ENCODE results near the gene FRYL. TPM values are rescaled to one million over a fixed set of nuclear protein-coding genes. Genes with fewer than 3 reads are reported as not detected.

Gene FRYL
- total RNA-seq, 6 experiments from 2014 or later, result 15.9 to 27.2 (median 23.3) TPM

DNA sequence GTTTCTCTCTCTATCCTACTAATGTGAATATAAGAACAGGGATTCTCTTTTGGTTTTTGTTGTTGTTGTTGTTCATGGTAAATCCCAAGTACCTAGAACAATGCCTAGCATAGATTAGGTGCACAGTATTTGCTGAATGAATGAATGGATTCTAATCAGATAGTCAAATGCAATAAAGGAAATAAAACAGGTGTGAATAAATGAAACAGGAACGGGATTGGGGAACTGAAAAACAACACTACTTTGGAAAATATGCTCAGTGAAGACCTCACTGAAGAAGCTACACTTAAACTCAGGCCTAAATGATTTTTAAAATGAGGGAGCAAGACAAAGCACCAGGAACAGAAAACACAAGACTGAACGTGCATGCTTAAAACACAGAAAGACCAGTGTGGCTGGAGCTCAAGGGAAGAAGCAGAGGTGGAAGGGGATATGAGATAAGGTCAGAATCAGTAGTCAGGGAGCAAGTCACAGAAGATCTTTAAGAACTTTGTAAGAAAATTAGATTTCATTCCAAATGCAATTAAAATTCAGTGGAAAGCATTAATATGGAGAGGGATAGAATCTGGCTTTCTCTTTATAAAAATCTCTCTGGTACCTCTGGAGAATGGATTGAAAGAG lies 145.3 kb downstream of the FRYL start:
- Histone ChIP-seq H3K9me3 (no peaks in the 10 kb centered on the region), H3K36me3 (no peaks in the 10 kb centered on the region), H3K4me1 (no peaks in the 10 kb centered on the region), H3K27ac (no peak overlapping the region), H3K4me3 (no peak overlapping the region), H3K27me3 (no peaks in the 10 kb centered on the region)
- no peak for ATAC-seq
- intact Hi-C loops (cut with DNase I), result no loop called here
- 69% methylated on average over 2 of the region's 2 CpGs for whole genome bisulfite sequencing (ENCODE audit: insufficient coverage, low coverage, low lambda C conversion rate, missing lambda C conversion rate)
- DNase-seq, result no peak
- TF ChIP-seq CTCF (IDR thresholded peaks at IDR 0.05), result no peak
- no peak for TF ChIP-seq POLR2A (IDR thresholded peaks at IDR 0.05)

GRCh38 chr4:48633657-48634056 lies 146.4 kb downstream of the FRYL start:
- no peak overlapping the region for H3K27ac ChIP-seq
- no peaks in the 10 kb centered on the region for H3K9me3 ChIP-seq
- ATAC-seq (no peak), DNase-seq (no peak)
- 100% methylated on average over 1 of the region's 1 CpG for WGBS (ENCODE audit: insufficient coverage, low coverage, low lambda C conversion rate, missing lambda C conversion rate)
- H3K4me1 ChIP-seq, result no peaks in the 10 kb centered on the region
- intact Hi-C loops (cut with DNase I), result no loop called here
- no peaks in the 10 kb centered on the region for H3K36me3 ChIP-seq
- no peak overlapping the region for H3K4me3 ChIP-seq
- TF ChIP-seq CTCF (IDR thresholded peaks at IDR 0.05) (no peak), POLR2A (IDR thresholded peaks at IDR 0.05) (no peak)
- no peaks in the 10 kb centered on the region for H3K27me3 ChIP-seq

DNA sequence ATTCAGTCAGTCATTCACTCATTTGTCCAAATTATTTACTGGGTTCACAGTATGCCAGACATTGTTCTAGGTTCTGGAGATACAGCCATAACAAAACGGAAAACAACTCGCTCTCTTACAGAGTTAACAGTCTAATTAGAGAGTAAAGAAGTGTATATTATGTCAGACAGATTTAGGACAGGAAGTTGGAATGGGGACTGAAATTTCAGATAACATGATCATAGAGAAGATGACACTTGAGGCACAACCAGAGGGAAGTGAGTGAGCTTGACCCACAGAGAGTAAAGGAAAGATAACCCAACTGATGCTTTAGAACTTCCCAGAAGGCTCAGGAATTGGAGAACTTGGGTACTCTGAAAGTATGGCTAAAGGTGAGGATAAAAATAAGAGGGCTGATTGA lies 150.6 kb downstream of the FRYL start:
- no peak overlapping the region for H3K4me3 ChIP-seq
- H3K36me3 ChIP-seq, result no peaks in the 10 kb centered on the region
- TF ChIP-seq POLR2A (IDR thresholded peaks at IDR 0.05), result no peak
- TF ChIP-seq CTCF (IDR thresholded peaks at IDR 0.05), result no peak
- no peaks in the 10 kb centered on the region for H3K27me3 ChIP-seq
- 89% methylated on average over 2 of the region's 2 CpGs for WGBS (ENCODE audit: insufficient coverage, low coverage, low lambda C conversion rate, missing lambda C conversion rate)
- H3K27ac ChIP-seq, result no peak overlapping the region
- ATAC-seq, result no peak
- DNase-seq, result no peak
- no peaks in the 10 kb centered on the region for H3K4me1 ChIP-seq
- no peaks in the 10 kb centered on the region for H3K9me3 ChIP-seq
- intact Hi-C loops (cut with DNase I), result no loop called here

DNA sequence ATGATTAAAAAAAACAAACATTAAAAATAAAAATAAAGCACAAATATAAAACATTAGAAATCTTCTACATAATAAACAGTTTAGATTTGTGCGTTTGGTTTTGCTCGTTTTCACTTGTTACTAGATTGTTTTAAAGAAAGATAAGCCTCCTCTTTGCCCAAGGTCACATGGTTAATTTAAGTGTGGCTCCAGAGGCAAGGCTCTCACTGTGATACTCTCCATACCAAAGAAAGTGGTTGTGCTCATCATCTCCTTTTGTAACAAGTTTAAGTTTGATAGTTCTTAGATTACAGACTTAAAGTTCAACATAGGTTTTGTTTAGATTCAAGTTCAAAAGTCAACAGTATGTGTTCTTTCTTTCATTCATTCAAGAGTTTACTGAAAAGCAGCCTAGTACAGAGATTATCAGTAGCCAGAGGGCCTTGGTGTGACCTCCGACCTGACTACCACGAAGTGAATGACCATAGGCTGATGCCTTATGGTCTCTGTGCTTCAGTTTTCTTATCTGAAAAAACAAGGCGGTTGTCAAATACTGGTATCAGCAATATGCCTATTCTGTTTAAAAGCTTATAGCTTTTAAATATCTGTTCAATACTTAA lies 156.8 kb downstream of the FRYL start:
- intact Hi-C loops (cut with DNase I), result no loop called here

More for the DNA sequence above, 156.8 kb downstream of the FRYL start:
- no peaks in the 10 kb centered on the region for H3K4me1 ChIP-seq
- ATAC-seq (peak in 1 of 4 donors; percentile 22), DNase-seq (no peak)
- H3K27me3 ChIP-seq, result no peaks in the 10 kb centered on the region
- no peak overlapping the region for H3K27ac ChIP-seq
- no peak overlapping the region for H3K4me3 ChIP-seq
- H3K36me3 ChIP-seq, result peaks cover 0 to 7% (median 6%) of the 10 kb centered on the region in 4 donors
- H3K9me3 ChIP-seq, result no peaks in the 10 kb centered on the region
- no peak for TF ChIP-seq POLR2A (IDR thresholded peaks at IDR 0.05)
- no peak for TF ChIP-seq CTCF (IDR thresholded peaks at IDR 0.05)
- WGBS (ENCODE audit: insufficient coverage, low coverage, low lambda C conversion rate, missing lambda C conversion rate), result 49% methylated on average over 5 of the region's 5 CpGs

All from right lobe of liver (tissue), 6 donors.